ENCODE measurements around the gene ZNF560. TPM values are rescaled to one million over a fixed set of nuclear protein-coding genes. Genes with fewer than 3 reads are reported as not detected.

The ZNF560 gene
- total RNA-seq, 1 experiment from 2014 or later: not detected

DNA sequence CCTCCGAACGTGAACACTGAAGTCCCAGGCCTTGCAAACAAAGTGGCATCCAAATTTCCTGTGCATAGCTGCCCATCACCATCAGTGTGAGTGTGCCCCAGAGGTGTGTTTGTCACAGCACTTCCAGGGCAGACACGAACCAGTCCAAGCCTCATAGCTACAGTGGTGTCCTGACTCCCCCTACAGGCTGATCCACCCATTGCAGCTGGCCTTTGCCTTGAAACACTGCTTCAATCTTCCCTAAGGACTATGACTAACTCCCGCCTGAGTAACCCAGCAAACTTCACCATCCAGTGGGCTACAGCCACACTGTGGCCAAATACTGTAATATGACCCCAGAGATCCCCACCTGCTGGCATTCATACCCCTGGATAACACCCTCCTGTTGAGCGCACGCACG, 66.9 kb downstream of the ZNF560 start:
- peak; percentile 62; the same call in 1 of the 2 replicates for ATAC-seq
- in situ Hi-C loops (cut with HindIII; ENCODE audit: low pct_unique_long_range_greater_than_20kb, low sequenced_read_pairs): no loop called here

DNA sequence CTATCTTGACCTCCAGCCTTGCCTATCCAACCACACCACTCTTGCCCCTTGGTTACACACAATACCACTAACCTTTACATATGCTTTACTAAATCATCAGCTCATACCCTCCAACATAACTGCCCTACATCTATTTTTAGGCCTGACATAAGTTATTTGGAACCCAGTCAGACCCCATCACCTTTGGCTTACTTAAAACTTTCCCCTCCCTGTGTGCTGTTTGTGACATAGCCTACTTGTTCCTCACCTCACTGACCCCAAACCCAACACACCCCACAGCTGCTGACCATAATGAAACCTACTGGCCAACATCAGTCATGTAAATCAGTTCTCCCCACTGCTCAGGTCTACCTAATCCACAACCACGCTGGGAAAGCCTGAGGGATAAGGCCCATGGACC, 68.0 kb downstream of the ZNF560 start:
- peaks cover 6% of the 10 kb centered on the region; the same call in 1 of the 2 replicates for H3K4me1 ChIP-seq (ENCODE audit: control insufficient read depth, insufficient read depth, low read length)
- H3K36me3 ChIP-seq (ENCODE audit: control insufficient read depth, insufficient read depth, low read length): no peaks in the 10 kb centered on the region
- H3K27ac ChIP-seq (ENCODE audit: low read length): no peak overlapping the region
- in situ Hi-C loops (cut with HindIII; ENCODE audit: low pct_unique_long_range_greater_than_20kb, low sequenced_read_pairs) (no loop called here), intact Hi-C loops (cut with micrococcal nuclease; ENCODE audit: unreplicated experiment) (loop anchor here (10.0 kb wide), 1 partner anchor 106 kb away; the partner anchor contains the start of gene ZNF559)
- ChIA-PET POLR2A (interaction anchor here (0.6 kb wide), 1 partner anchor 151 kb away, joined by 3 read pairs; no protein-coding TSS in a partner anchor), CTCF (no interaction called here)
- ATAC-seq: no peak
- H3K4me3 ChIP-seq (ENCODE audit: low read depth in 2 of 2, low read length in 2 of 2): no peak overlapping the region
- no peaks in the 10 kb centered on the region for H3K9me3 ChIP-seq (ENCODE audit: control insufficient read depth, insufficient read depth, low read depth, low read length)
- DNase-seq (ENCODE audit: low read depth, low spot score): no peak
- no TSS peak for BruUV-seq (replicated peaks)
- H3K27me3 ChIP-seq (ENCODE audit: control insufficient read depth, insufficient read depth, low read length): no peaks in the 10 kb centered on the region
- TF ChIP-seq SIN3A (IDR thresholded peaks at IDR 0.05; ENCODE audit: borderline replicate concordance, insufficient read depth, low read depth, low read length): no peak
- TF ChIP-seq, protein P1, sequence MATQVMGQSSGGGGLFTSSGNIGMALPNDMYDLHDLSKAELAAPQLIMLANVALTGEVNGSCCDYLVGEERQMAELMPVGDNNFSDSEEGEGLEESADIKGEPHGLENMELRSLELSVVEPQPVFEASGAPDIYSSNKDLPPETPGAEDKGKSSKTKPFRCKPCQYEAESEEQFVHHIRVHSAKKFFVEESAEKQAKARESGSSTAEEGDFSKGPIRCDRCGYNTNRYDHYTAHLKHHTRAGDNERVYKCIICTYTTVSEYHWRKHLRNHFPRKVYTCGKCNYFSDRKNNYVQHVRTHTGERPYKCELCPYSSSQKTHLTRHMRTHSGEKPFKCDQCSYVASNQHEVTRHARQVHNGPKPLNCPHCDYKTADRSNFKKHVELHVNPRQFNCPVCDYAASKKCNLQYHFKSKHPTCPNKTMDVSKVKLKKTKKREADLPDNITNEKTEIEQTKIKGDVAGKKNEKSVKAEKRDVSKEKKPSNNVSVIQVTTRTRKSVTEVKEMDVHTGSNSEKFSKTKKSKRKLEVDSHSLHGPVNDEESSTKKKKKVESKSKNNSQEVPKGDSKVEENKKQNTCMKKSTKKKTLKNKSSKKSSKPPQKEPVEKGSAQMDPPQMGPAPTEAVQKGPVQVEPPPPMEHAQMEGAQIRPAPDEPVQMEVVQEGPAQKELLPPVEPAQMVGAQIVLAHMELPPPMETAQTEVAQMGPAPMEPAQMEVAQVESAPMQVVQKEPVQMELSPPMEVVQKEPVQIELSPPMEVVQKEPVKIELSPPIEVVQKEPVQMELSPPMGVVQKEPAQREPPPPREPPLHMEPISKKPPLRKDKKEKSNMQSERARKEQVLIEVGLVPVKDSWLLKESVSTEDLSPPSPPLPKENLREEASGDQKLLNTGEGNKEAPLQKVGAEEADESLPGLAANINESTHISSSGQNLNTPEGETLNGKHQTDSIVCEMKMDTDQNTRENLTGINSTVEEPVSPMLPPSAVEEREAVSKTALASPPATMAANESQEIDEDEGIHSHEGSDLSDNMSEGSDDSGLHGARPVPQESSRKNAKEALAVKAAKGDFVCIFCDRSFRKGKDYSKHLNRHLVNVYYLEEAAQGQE (IDR thresholded peaks at IDR 0.05; ENCODE audit: insufficient read depth in 1 of 2, low read depth in 2 of 2, low read length in 1 of 2): no peak
- TF ChIP-seq POLR2AphosphoS5 (IDR thresholded peaks at IDR 0.05; ENCODE audit: low read depth, low read length): no peak
- TF ChIP-seq TCF7L2 (IDR thresholded peaks at IDR 0.05; ENCODE audit: low read depth, low read length): no peak
- no peak for TF ChIP-seq CTCF (IDR thresholded peaks at IDR 0.05)

More for the DNA sequence above, 66.9 kb downstream of the ZNF560 start:
- TF ChIP-seq CTCF (IDR thresholded peaks at IDR 0.05) (peak; percentile 67), TCF7L2 (IDR thresholded peaks at IDR 0.05; ENCODE audit: low read depth, low read length) (no peak)
- H3K27ac ChIP-seq (ENCODE audit: low read length): no peak overlapping the region
- H3K4me1 ChIP-seq (ENCODE audit: control insufficient read depth, insufficient read depth, low read length): peaks cover 6% of the 10 kb centered on the region; the same call in 1 of the 2 replicates
- DNase-seq (ENCODE audit: low read depth, low spot score): peak; percentile 12
- intact Hi-C loops (cut with micrococcal nuclease; ENCODE audit: unreplicated experiment): loop anchor here (10.0 kb wide), 1 partner anchor 107 kb away; the partner anchor contains the start of gene ZNF559
- no peaks in the 10 kb centered on the region for H3K27me3 ChIP-seq (ENCODE audit: control insufficient read depth, insufficient read depth, low read length)
- H3K36me3 ChIP-seq (ENCODE audit: control insufficient read depth, insufficient read depth, low read length): no peaks in the 10 kb centered on the region
- no TSS peak for BruUV-seq (replicated peaks)
- no peak overlapping the region for H3K4me3 ChIP-seq (ENCODE audit: low read depth in 2 of 2, low read length in 2 of 2)
- ChIA-PET POLR2A (no interaction called here), CTCF (interaction anchor here (0.6 kb wide), 1 partner anchor 793 kb away, joined by 6 read pairs; no protein-coding TSS in a partner anchor)
- H3K9me3 ChIP-seq (ENCODE audit: control insufficient read depth, insufficient read depth, low read depth, low read length): no peaks in the 10 kb centered on the region
